Mesothelial cell of epicardium (in vitro differentiated cells): ENCODE results near the gene RIC3. TPM values are rescaled to one million over a fixed set of nuclear protein-coding genes. Genes with fewer than 3 reads are reported as not detected.

ENCODE experiments used
- DNase-seq, 2 experiments: peaks; one replicate each; pipeline ENCODE4 v3.0.0; 2021; ENCODE audit warnings: low spot score in 2 of 2; ENCODE audit not compliant: unreplicated experiment in 2 of 2
- H3K27ac Mint-ChIP-seq: 2 replicates; pipeline ENCODE4 v1.8.0; 2021; ENCODE audit warnings: mixed read lengths
- H3K27me3 Mint-ChIP-seq: 2 replicates; pipeline ENCODE4 v1.8.0; 2021; ENCODE audit warnings: low read depth, mixed read lengths
- H3K36me3 Mint-ChIP-seq: 2 replicates; pipeline ENCODE4 v1.8.0; 2021; ENCODE audit warnings: mixed read lengths
- H3K4me1 Mint-ChIP-seq: 2 replicates; pipeline ENCODE4 v1.8.0; 2021; ENCODE audit warnings: mixed read lengths
- H3K4me3 Mint-ChIP-seq: 2 replicates; pipeline ENCODE4 v1.8.0; 2021; ENCODE audit warnings: mild to moderate bottlenecking, moderate library complexity, mixed read lengths
- H3K9me3 Mint-ChIP-seq: 2 replicates; pipeline ENCODE4 v1.8.0; 2021; ENCODE audit warnings: mixed read lengths
- total RNA-seq: library from RNA; stranded (reverse); gene quantifications from 3 replicates; pipeline ENCODE4 v1.2.1, GENCODE V29; 2021
- TF ChIP-seq, protein P1 (sequence below): fragments of 200-600 bp; sonication (generic); IDR thresholded peaks from one replicate; pipeline ENCODE4 v1.5.0; 2021; ENCODE audit warnings: antibody characterized with exemption; ENCODE audit not compliant: unreplicated experiment

Gene RIC3
- total RNA-seq, 1 donor from 2014 or later = 1.9 TPM

DNA sequence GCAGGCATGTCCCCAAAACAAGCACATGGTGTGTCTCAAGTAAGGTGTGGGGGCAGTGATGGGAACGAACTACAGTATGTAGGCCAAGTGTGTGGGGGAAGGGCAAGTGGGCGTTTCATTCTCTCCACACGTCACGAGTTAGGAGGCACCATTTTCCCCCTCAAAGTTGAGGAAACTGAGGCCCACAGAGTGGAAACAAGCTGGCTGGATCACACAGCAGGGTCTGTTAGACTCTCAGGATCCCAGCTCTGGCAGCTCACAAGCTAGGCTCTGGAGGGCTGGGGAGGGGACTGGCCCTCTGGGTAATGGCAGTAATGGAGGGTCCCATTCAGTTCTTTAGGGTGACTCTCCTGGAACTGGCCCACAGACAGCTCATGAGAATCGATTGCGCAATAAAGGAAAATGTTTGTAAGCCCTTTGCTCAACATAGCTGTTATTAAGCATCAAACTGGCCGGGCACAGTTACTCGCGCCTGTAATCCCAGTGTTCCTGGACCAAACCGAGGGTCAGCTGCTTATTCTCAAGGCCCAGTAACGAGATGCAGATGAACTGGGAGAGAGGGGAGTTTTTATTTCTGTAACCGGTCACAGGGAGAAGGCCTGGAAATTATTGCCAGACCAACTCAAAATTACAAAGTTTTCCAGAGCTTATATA lies 111.9 kb downstream of the RIC3 start:
- peak in 1 of 2 experiments; percentile 32 for DNase-seq
- Mint-ChIP-seq H3K36me3 (no peaks in the 10 kb centered on the region), H3K9me3 (no peaks in the 10 kb centered on the region), H3K27ac (peak overlapping the region; percentile 79), H3K27me3 (peaks cover 1% of the 10 kb centered on the region), H3K4me1 (peaks cover 22% of the 10 kb centered on the region), H3K4me3 (no peak overlapping the region)
- TF ChIP-seq, protein P1, sequence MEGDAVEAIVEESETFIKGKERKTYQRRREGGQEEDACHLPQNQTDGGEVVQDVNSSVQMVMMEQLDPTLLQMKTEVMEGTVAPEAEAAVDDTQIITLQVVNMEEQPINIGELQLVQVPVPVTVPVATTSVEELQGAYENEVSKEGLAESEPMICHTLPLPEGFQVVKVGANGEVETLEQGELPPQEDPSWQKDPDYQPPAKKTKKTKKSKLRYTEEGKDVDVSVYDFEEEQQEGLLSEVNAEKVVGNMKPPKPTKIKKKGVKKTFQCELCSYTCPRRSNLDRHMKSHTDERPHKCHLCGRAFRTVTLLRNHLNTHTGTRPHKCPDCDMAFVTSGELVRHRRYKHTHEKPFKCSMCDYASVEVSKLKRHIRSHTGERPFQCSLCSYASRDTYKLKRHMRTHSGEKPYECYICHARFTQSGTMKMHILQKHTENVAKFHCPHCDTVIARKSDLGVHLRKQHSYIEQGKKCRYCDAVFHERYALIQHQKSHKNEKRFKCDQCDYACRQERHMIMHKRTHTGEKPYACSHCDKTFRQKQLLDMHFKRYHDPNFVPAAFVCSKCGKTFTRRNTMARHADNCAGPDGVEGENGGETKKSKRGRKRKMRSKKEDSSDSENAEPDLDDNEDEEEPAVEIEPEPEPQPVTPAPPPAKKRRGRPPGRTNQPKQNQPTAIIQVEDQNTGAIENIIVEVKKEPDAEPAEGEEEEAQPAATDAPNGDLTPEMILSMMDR = no peak

Other genes with a start within 250 kb of the RIC3 start
- gene OR10A6, start 237.8 kb downstream of the RIC3 start, total RNA-seq = not detected in 3 replicates
- not detected in 3 replicates for gene OR10A3, start 227.3 kb downstream of the RIC3 start, total RNA-seq
- gene NLRP10, start 203.6 kb downstream of the RIC3 start, total RNA-seq = not detected in 3 replicates
- gene EIF3F, start 181.7 kb downstream of the RIC3 start, total RNA-seq = 357 to 369 TPM (median 366 TPM) in 3 replicates
- gene TUB, start 87.8 kb downstream of the RIC3 start, total RNA-seq = 51.7 to 53.4 TPM (median 52.8 TPM) in 3 replicates
- 2.5 to 4.1 TPM (median 3.2 TPM) in 3 replicates for gene LMO1, start 94.9 kb upstream of the RIC3 start, total RNA-seq